Neural cell (in vitro differentiated cells): ENCODE results near the gene ZIC1.

Source experiments
- EZH2 ChIP-seq: fragments of 200-600, 300-800 bp; shearing (Covaris generic), sonication (generic); IDR thresholded peaks from 2 replicates; pipeline ENCODE4 v1.6.1; 2014; ENCODE audit warnings: antibody characterized with exemption, low read length, borderline replicate concordance, mild to moderate bottlenecking; ENCODE audit not compliant: insufficient read depth, poor library complexity, severe bottlenecking
- MXI1 ChIP-seq: fragments of 450-650 bp; conservative IDR thresholded peaks from 2 replicates; pipeline ENCODE4 v1.6.1; 2014; ENCODE audit warnings: antibody characterized with exemption, mild to moderate bottlenecking; ENCODE audit not compliant: poor library complexity, severe bottlenecking
- POLR2AphosphoS5 ChIP-seq: IDR thresholded peaks from 2 replicates; pipeline ENCODE4 v1.6.1; 2012
- RAD21 ChIP-seq: fragments of 450-650 bp; conservative IDR thresholded peaks from 2 replicates; pipeline ENCODE4 v1.6.1; 2014; ENCODE audit warnings: antibody characterized with exemption, mild to moderate bottlenecking, moderate library complexity
- REST ChIP-seq: IDR thresholded peaks from 2 replicates; pipeline ENCODE4 v1.6.1; 2012; ENCODE audit warnings: borderline replicate concordance
- SMC3 ChIP-seq: fragments of 450-650 bp; conservative IDR thresholded peaks from 2 replicates; pipeline ENCODE4 v1.6.1; 2014; ENCODE audit warnings: antibody characterized with exemption, mild to moderate bottlenecking, moderate library complexity; ENCODE audit not compliant: poor library complexity
- TF ChIP-seq, protein P1 (sequence below): fragments of 450-650 bp; IDR thresholded peaks from 2 replicates; pipeline ENCODE4 v1.5.1; 2014; ENCODE audit warnings: antibody characterized with exemption, mild to moderate bottlenecking, moderate library complexity; ENCODE audit not compliant: poor library complexity, severe bottlenecking

GRCh38 chr3:147365196-147366115, 43.7 kb upstream of the ZIC1 start:
- TF ChIP-seq, protein P1, sequence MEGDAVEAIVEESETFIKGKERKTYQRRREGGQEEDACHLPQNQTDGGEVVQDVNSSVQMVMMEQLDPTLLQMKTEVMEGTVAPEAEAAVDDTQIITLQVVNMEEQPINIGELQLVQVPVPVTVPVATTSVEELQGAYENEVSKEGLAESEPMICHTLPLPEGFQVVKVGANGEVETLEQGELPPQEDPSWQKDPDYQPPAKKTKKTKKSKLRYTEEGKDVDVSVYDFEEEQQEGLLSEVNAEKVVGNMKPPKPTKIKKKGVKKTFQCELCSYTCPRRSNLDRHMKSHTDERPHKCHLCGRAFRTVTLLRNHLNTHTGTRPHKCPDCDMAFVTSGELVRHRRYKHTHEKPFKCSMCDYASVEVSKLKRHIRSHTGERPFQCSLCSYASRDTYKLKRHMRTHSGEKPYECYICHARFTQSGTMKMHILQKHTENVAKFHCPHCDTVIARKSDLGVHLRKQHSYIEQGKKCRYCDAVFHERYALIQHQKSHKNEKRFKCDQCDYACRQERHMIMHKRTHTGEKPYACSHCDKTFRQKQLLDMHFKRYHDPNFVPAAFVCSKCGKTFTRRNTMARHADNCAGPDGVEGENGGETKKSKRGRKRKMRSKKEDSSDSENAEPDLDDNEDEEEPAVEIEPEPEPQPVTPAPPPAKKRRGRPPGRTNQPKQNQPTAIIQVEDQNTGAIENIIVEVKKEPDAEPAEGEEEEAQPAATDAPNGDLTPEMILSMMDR = no peak
- TF ChIP-seq EZH2 = no peak
- TF ChIP-seq RAD21 = no peak
- no peak for TF ChIP-seq POLR2AphosphoS5
- no peak for TF ChIP-seq SMC3
- TF ChIP-seq REST = no peak
- no peak for TF ChIP-seq MXI1
